HG03558 (cell line): ENCODE data around the gene DUOXA2.
"Not testable (repeated sequence)": the region's sequence is repeated elsewhere in the genome, so short reads cannot be mapped to it uniquely, and the experiment has no call there.

Source experiments
- ATAC-seq: cut with Tn5 transposase; IDR thresholded peaks from one replicate; pipeline ENCODE4 v1.9.1; 2021; ENCODE audit warnings: moderate number of reproducible peaks; ENCODE audit not compliant: unreplicated experiment; ENCODE audit errors: extremely low read depth

DUOXA2 gene

GRCh38 chr15:45133561-45133920, 19.4 kb downstream of the DUOXA2 start:
- no peak for ATAC-seq

- ATAC-seq = no peak
Observed at GRCh38 chr15:45134046-45134445, 19.9 kb downstream of the DUOXA2 start.

DNA sequence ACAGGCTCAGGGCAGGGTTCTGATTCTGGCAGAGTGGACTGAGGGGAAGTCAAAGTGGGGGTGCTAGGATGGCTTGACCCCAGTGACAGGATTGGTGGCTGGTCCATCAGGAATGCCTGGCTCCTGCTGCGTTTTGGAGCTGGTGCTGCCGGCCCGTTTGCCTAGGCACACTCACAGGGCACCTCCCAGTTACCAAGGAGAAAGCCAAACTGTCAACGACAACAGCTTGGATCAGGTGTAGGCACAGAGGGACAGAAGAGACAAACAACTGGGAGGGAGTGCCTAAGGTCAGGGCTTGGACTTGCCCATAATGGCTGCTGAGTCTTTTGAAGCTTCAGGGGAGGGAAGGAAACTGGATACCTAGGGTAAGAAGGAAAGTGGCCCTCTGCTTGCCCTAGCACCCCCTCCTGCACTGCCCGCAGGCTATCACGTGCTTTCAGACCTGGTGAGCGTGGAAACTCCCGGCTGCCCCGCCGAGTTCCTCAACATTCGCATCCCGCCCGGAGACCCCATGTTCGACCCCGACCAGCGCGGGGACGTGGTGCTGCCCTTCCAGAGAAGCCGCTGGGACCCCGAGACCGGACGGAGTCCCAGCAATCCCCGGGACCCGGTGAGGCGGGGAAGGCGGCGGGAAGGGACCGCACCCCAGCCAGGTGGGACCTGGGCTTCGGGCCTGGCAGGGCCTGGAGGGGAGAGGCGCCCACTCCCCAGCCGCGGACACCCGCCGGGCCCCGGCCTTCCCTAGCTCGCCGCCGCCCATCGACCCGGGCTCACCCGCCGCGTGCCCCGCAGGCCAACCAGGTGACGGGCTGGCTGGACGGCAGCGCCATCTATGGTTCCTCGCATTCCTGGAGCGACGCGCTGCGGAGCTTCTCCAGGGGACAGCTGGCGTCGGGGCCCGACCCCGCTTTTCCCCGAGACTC, 20.8 kb downstream of the DUOXA2 start:
- no peak for ATAC-seq

DNA sequence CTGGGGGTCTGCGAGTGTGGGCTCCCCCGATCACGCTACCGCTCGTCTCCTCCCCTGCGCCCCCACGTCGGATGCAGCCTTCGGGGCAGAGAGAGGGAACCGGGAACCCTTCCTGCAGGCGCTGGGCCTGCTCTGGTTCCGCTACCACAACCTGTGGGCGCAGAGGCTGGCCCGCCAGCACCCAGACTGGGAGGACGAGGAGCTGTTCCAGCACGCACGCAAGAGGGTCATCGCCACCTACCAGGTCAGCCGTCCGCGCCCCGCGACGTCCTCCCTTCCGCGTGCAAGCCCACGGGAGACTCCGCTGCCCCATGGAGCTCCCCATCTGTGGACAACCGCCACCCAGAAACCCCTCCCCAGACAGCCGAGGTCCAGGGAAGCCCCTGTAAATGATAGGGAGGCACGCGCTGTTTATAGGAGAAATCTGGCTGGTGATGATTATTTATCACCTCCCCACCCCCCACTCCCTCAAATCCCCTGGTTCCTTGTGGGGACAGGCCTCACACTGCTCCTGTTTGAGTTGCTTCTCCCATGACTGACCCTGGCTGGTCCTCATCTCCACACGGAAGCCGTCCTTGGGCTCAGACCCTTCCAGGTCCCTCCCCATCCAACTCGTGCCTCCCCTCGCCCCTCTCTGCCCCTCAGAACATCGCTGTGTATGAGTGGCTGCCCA, 21.7 kb downstream of the DUOXA2 start:
- not testable (repeated sequence) for ATAC-seq

DNA sequence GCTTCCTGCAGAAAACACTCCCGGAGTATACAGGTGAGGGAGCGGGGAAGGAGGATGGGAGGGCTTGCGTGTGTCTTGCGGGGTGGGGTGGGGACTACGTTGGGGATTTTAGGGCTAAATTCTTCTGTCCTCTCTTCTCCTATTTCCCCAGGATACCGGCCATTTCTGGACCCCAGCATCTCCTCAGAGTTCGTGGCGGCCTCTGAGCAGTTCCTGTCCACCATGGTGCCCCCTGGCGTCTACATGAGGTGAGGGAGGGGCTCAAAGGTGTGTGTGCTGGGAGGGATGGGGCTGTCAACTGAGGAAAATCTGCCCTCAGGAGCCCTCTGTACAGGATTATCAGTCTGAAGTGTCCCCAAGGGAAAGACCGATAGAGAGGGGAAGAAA, 22.2 kb downstream of the DUOXA2 start:
- ATAC-seq = no peak

GRCh38 chr15:45137703-45138102, 23.6 kb downstream of the DUOXA2 start:
- no peak for ATAC-seq

DNA sequence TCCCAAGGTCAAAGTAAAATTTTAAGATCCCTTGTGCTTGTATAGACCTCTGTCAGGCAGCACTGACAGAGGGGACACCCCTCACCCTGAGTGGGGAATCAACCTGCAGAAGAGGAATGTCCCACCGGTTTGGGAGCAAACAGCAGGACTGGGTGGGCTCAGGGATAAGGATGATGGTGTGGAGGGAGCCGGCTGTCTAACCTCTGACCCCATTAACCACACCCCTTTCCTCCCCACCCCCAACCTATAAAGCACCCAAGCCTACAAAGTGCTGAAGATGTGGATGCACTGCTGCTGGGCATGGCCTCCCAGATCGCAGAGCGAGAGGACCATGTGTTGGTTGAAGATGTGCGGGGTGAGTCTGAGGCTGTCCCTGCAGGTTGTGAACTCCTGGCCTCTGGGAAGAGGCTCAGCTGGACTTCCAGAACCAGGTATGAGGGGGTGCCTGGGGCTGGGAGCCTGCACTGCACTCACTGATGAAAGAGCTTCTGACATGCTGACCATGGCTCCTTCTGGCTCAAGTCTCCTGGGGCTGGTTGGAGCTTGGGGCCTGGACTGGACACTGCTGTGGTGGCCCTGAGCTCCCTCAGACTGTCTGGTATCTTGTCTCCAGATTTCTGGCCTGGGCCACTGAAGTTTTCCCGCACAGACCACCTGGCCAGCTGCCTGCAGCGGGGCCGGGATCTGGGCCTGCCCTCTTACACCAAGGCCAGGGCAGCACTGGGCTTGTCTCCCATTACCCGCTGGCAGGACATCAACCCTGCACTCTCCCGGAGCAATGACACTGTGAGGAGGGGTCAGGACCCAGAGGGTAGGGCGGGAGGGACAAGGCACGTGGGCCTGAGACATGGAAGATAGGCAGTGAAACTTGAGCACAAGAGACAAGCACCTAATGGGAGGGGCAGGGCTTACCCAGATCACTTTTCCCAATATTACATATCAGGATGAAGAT, 25.0 kb downstream of the DUOXA2 start:
- ATAC-seq = no peak

- ATAC-seq = no peak
Observed at GRCh38 chr15:45139770-45140169, 25.6 kb downstream of the DUOXA2 start.

DNA sequence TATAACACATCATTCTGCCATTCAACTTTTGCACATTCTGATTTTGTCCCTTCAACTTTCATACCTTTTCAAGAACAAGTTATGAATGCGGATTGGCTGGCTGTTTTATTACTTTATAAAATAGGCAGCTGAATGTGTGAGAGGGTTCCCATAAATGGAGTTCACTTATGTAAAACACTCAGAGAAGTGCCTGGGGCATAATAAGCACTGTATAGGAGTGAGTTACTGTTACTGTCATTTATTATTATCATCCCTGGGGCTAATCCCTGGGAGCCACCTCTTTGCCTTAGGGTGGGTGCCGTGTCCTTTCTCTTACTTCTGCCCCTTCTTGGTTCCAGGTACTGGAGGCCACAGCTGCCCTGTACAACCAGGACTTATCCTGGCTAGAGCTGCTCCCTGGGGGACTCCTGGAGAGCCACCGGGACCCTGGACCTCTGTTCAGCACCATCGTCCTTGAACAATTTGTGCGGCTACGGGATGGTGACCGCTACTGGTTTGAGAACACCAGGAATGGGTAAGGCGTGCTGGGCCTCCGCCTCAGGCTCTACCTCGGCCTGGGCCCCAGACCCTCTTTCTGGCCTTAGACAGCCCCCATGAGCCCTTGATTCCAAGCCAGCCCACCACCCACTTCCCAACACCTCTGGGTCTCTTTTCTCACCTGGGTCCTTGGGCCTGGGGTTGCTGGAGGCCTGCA, 26.6 kb downstream of the DUOXA2 start:
- no peak for ATAC-seq

DNA sequence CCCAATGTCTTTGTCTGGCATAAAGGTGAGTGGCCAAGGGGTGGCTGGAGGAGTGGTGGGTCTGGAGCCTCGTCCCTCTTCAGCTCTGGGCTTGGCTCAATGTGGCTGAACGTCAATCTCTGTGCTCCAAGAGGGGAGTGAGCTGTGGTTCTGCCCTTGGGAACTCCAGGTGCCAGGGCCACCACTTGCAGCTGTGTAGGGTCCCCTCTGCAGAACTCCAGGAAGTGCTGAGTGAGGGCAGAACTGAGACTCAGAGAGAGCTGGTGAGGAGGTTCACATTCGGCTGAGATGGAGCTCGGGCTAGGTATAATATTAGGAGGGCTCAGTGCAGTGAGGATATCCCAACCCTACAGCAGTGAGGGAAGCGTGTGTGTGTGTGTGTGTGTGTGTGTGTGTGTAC, 27.3 kb downstream of the DUOXA2 start:
- ATAC-seq = no peak

DNA sequence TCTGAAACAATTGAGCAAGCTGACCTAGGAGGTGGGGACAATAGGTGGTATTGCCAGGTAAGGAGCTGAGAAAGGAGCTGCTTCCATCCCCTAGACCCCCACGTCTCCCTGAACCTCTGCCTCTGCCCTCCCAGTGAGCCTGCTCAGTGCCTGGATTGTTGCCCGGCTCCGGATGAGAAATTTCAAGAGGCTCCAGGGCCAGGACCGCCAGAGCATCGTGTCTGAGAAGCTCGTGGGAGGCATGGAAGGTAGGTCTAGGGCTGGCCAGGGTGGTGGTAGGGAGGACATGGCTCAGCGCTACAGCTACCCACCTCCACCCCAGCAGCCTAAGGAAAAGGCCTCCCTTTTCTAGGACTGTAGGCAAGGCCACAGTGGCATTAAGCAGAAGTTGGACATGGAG, 28.9 kb downstream of the DUOXA2 start:
- ATAC-seq = no peak

- no peak for ATAC-seq
Observed at GRCh38 chr15:45143946-45144345, 29.8 kb downstream of the DUOXA2 start.

DNA sequence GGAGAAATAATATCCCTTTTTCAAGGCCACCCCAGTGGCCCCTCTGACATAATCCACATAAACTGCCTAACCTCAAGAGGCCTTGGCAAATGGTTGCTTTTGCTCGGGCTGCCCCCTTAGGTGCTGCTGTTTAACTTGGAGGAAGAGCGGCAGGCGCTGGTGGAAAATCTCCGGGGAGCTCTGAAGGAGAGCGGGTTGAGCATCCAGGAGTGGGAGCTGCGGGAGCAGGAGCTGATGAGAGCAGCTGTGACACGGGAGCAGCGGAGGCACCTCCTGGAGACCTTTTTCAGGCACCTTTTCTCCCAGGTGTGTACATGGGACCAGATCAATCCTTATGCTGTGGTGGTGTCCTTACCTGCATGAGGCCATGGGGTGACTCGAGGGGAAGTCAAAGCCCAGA, 30.6 kb downstream of the DUOXA2 start:
- no peak for ATAC-seq

DNA sequence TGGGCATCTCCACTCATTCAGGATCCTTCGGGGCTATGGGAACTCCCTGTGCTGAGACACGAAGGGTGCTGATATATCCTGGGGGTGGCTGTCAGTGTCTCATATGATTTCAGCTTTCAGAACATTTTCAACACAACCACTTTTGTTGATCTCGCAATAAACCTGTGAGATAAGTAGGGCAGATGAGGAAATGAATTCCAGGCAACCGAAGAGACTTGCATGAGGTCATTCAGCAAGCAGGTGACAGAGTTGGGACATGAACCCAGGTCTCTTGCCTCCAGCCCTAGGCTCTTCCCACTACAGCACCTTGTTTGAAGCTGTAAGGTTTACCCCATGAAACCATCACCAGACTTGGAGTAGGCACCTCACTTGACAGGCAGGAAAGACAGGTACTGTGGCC, 32.3 kb downstream of the DUOXA2 start:
- ATAC-seq = no peak

DNA sequence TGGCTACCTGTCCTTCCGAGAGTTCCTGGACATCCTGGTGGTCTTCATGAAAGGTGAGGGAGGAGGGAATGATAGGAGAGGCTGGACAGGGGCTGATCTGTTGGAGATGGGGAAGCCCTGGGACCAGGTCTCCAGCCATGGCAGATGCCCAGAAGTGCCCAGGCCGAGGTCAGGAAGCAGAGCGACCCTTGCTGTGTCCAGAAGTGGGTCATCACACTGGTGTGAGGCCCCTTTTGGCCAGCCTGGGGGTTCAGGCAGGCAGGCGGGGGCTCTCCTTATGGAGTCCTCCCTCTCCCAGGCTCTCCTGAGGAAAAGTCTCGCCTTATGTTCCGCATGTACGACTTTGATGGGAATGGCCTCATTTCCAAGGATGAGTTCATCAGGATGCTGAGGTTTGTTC, 33.5 kb downstream of the DUOXA2 start:
- no peak for ATAC-seq

DNA sequence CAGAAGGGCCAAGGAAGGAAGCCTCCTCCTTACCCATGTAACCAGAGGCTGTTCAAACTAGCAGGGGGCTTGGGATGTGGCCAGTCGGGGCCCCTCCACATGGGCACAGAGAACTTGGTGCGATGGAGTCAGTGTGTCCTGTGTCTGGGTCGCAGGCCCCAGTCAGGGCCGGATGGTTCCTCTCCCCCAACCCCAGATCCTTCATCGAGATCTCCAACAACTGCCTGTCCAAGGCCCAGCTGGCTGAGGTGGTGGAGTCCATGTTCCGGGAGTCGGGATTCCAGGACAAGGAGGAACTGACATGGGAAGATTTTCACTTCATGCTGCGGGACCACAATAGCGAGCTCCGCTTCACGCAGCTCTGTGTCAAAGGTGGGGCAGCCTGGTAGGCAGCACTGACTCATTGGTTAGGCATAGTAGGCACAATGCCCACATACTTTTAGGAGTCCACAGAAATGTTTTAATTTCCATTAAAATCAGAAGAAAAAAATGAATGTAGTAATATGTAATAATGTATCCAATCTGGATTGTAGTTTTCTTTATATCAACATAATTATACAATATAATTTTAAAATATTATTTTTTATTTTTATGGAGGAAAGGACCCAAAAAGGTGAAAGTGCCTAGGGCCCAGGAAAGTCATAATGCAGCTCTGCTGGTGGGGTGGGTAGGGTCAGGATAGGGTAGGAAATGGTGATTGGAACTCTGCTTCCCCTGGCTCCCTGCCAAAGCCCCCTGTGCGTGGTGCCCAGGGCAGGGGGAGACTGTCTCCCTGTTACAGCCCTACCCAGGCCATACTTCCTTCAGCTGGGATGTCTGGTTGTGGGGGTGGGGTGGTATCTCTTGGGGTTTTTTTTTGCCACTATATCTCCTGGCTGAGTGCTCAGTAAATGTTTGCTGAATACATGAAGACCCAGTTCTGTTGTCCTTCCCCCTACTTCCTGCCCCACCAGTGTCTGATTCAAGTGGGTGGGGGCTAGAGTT, 34.2 kb downstream of the DUOXA2 start:
- no peak for ATAC-seq

DNA sequence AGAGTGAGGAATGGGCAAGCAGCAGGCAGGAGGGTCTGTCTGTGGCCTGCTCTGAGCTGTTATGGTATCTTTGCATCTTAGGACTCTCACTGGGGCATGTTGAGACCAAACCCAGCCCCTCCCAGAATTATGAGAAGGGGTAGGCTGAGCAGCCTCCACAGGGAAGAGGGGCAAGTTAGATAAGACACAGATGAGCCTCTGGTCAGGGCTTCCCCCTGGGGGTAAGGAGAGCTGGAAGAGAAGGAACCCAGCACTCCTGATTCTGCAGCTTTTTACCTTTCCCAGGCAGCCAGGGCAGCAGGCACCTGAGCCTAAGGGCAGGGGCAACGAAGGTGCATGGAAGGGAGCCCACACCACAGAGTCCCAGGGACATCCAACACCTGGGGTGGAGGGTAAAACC, 34.9 kb downstream of the DUOXA2 start:
- no peak for ATAC-seq

DNA sequence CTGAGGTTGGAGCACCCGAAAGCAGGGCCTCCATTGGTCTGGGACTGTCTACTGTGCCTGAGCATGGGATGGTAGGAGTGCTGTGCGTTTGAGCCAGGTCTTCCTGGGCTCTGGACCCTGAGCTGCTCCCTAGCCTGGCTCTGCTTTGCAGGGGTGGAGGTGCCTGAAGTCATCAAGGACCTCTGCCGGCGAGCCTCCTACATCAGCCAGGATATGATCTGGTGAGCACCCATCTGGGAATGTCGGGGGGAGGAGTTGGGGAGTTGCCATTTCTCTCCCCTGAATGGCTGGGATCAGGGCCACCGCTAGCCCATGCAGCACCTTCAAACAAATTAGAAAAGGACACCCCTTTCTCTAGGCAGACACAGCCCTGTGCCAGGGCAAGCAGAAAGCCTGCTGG, 36.4 kb downstream of the DUOXA2 start:
- no peak for ATAC-seq

- ATAC-seq = no peak
Observed at GRCh38 chr15:45150997-45151396, 36.9 kb downstream of the DUOXA2 start.
